ENCODE measurements around the gene RPS15A. TPM values are rescaled to one million over a fixed set of nuclear protein-coding genes. Genes with fewer than 3 reads are reported as not detected.
A peak's percentile ranks its signal among the peaks of the same experiment; 100 is the strongest.

RPS15A gene
- total RNA-seq, result 961 TPM
- long read RNA-seq, transcript RPS15A-201 (5 exons, 2,203 nt), result minor isoform, 5 of 190 reads
- long read RNA-seq, transcript RPS15A-203 (5 exons, 525 nt), result major isoform, 152 of 190 reads
- long read RNA-seq, partial matches to known transcripts, result 24 of 190 reads
- long read RNA-seq, other reads (novel, unspliced or antisense), result 8 of 190 reads

DNA sequence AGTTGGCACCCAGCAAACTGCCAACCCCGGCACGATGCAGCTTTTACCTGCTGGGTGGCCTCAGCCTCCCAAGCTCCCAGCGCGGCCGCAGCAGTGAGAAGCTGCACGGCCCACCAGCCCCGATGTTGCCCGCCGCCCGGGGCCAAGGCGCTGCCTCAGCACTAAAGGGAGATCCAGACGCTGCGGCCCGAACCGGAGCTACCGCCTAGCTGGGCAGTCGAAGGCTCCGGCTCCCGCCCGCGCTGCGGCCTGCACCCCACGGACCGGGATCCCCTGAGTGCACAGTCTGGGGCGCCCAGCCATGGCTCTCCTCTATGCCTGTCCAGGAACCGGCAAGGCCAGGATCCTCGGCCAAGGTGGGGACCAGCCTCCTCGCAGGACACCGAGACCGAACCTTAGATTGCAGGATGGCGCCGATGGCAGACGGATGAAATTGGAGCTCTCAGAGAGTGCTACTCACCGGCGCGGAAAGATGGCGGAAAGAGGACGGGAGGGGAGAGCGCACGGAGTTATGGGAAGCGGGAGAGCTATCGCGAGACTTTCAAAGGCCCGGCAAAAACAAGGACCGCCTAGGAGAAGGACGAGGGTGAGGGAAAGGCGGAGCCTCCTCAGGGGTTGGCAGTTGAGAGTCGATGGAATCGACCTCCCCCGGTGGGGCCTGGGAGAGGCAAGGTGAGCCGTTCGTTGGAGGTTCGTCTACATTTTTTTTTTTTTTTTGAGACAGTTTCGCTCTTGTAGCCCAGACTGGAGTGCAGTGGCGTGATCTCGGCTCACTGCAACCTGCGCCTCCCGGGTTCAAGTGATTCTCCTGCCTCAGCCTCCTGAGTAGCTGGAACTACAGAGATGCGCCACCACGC, at the start of gene RPS15A:
Gene RPS15A, minus strand, starts transcription at position 485 of the 857 bp plus-strand sequence. CDS start 1,221 bp downstream, outside the sequence.
- DNase-seq (ENCODE audit: low spot score), result peak; percentile 95

- DNase-seq (ENCODE audit: low spot score), result no peak
These were observed 49.4 kb upstream of the RPS15A start for GRCh38 chr16:18839555-18839954.

DNA sequence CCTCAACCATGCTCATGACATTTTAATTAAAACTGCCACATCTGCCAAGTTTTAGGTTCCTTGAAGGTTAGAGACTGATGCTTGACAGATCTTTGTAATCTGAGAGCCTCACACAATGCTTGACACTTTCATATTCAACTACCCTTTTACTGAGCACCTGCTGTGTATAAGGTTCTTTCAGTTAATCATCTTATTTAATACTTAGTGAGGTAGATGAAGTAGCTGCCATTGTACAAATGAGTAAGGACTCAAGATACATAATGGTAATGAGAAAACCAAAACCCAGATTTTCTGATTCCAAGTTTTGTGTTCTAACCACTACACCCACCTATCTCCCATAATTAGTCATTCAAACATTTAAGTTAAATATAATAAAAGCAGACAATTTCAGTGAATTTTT, 46.6 kb upstream of the RPS15A start:
- DNase-seq (ENCODE audit: low spot score), result no peak

DNA sequence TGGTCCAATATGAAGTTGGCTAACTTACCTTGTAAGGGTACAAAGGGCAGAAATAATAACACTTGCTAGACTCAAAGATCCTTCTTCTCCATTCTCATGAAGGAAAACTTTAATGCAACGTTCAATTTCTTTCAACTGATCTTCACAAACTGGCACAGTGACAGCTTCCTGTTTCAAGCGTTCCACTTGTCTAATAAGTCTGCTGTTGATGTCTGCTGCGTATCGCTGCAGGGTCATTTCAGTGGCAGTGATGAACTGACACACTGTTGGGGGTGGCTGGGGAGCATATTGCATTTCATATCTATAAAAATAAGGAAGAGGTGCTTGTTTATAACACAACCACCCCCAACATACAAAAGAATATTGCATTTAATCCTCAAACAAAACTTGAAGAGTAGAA, 44.7 kb upstream of the RPS15A start:
- DNase-seq (ENCODE audit: low spot score), result no peak

DNA sequence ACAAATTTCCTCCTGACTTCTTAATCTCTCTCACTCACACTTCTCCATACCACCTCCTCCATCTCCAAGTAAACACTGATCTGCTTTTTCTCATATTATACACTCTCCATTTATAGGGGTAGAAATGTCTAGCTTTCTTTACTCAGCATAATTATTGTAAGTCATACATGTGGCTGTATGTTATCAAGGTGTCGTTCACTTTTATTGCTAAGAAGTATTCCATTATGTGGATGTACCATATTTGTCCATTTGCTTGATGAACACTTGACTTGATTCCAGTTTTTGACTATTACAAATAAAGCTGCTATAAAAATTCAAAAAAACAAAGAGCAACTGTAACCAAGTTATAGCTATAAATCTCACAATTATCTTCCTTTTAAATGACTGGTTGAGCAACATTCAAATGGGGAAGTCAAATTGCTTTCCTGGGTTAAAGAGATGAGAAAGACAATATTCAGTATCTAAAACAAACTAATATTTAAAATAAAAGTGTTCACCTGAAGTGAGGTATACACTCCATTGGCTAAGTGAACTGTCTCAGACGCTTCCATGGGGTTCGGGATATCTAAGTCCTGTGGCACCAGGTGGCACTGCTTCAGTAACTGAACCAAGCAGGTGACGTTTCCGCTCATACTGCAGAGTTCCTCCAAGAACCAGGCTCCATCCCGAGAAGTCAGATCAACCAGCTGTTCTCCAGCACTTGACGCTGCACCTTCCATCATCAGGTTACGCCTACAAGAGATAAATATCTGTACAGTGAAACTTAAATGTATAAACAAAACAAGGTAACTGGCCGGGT, 43.8 kb upstream of the RPS15A start:
- no peak for DNase-seq (ENCODE audit: low spot score)

GRCh38 chr16:18832613-18833012, 42.5 kb upstream of the RPS15A start:
- DNase-seq (ENCODE audit: low spot score), result no peak

DNA sequence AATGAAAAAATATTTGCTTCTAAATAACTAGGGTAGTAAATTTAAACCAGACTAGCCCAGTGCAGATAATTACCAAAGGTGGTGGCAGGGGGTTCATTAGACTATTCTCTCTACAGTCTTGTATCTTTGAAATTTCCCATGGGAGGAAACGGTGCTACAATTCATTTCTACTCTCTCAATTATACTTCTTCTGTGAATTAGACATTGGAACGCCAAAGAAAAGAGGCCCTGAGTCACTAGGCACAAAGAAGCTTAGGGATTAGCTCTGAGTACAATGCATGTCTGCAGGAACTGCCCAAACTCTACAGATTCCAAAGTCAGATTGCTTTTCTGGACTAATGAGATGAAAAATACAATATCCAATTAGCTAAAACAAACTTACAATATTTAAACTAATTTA, 41.9 kb upstream of the RPS15A start:
- no peak for DNase-seq (ENCODE audit: low spot score)

GRCh38 chr16:18829251-18829650, 39.1 kb upstream of the RPS15A start:
- DNase-seq (ENCODE audit: low spot score), result no peak

- DNase-seq (ENCODE audit: low spot score), result no peak
These were observed 37.8 kb upstream of the RPS15A start for GRCh38 chr16:18827890-18828289.

DNA sequence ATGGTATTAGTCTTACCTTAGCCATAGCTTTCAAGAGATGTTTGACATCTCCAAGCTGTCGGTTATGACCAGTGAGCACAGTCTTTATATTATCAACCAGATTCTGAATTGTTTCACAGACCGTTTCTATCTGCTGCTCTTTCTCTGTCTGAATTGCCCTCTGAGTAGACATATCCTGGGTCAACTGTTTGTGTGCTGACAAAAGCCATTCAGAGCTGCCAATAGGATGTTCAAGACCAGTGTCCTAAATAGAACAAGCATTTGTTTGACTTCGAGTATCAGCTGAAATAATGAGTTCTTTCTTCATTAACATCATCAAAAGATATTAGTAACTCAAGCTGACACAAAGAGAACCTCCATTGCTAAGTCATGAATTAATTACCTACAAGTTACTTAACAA, 26.2 kb upstream of the RPS15A start:
- no peak for DNase-seq (ENCODE audit: low spot score)

DNA sequence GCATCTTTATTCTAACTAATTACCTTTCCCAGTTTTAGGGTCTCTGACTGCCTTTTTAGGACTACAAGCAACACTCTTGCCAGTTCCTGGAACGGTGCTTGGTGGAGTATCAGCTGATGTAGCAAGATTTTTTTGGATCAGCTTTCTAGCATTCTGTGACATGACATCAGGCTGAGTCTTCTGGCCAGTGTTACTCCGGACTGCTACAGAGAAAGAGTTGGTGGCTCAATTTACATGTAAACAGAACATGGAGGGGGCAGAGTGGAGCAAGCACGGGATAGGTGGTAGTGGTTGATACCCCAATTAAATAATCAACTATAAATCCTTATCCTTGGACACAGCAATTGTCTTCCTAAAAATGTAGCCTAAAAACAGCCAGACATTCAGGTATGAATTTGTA, 21.8 kb upstream of the RPS15A start:
- no peak for DNase-seq (ENCODE audit: low spot score)

DNA sequence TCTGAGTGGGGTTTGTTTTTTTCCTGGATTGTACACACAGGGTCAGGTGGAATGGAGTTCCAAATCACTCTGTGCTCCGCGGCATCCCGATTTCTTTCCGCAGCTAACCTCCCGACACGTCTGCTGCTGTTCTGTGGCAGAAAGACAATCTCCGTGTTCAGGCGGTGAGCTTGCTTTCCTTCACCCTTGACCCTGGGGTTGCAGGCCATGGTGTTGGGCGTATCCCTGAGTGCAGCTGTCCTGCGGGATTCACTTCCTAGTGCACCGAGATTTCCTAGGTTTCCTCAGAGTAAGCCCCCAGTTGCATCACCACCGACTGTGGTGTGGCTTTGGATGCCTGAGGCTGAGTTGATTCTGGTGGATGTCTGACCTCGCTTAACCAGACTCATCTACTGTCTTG, 19.0 kb upstream of the RPS15A start:
- no peak for DNase-seq (ENCODE audit: low spot score)

GRCh38 chr16:18805257-18805773, 15.2 kb upstream of the RPS15A start:
- DNase-seq (ENCODE audit: low spot score), result no peak

- no peak for DNase-seq (ENCODE audit: low spot score)
These were observed 14.4 kb upstream of the RPS15A start for GRCh38 chr16:18804540-18804939.

GRCh38 chr16:18803569-18804462, 13.7 kb upstream of the RPS15A start:
- DNase-seq (ENCODE audit: low spot score), result no peak

GRCh38 chr16:18802767-18803343, 12.7 kb upstream of the RPS15A start:
- DNase-seq (ENCODE audit: low spot score), result no peak

- peak; percentile 99 for DNase-seq (ENCODE audit: low spot score)
These were observed 11.2 kb upstream of the RPS15A start, which contains the start of gene ARL6IP1 for GRCh38 chr16:18801145-18801972. Gene ARL6IP1, minus strand, starts transcription at chr16:18801549. Its CDS starts 83 bp downstream, at chr16:18801466.

DNA sequence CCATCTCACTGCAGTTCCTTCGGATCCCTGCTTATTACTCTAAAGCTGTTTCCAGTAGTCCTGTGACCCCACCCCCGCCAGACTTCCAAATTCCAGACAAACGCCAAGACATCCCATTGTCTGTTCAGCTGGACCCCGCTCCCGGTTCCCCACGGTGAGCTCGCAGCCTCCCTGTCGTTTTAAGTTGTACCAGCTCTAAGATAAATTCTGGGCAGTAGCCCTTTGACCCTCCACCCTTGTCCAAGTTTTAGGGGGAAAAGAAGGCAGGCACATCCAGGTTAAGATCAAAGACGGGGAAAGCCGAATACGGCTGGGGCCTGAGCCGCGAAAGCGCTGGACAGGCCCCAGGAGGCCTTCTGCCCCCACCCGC, 10.6 kb upstream of the RPS15A start:
- DNase-seq (ENCODE audit: low spot score), result no peak

DNA sequence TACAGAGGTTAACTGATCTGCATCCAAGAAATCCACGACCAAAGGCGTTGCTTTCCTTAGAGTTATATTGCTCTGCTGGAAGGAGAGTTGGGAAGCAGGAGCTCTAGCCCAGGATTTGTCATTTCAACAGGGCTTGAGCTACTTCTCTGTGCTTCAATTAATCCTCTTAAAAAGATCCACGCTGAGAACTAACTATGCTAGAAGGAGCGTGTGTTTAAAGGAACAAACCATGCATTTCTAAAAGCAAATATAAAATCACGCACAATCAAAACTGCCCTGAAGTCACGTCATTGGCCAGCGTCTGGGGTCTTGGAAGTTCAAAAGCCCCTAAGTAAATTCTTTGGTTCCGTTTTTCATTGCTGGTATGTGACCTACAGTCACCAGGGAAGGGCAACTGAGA, 10.2 kb upstream of the RPS15A start:
- no peak for DNase-seq (ENCODE audit: low spot score)
